ENCODE data around the gene CERS4.
"Not testable (repeated sequence)": the region's sequence is repeated elsewhere in the genome, so short reads cannot be mapped to it uniquely, and the experiment has no call there.

CERS4 gene

GRCh38 chr19:8208922-8209461 is at the start of gene CERS4:
Gene CERS4 (plus strand): TSS chr19:8209370. CDS start chr19:8251077, 41,707 bp downstream.
- Mint-ChIP-seq H3K27ac (peak within 1 kb of the TSS; percentile 79), H3K9me3 (no peaks in the 10 kb centered on the region), H3K4me3 (peak within 1 kb of the TSS; percentile 85), H3K27me3 (no peaks in the 10 kb centered on the region), H3K36me3 (ENCODE audit: low read depth) (peaks cover 3% of the 10 kb centered on the region), H3K4me1 (peaks cover 19% of the 10 kb centered on the region)
- DNase-seq (peak; percentile 81), ATAC-seq (peak; percentile 87)

- peaks cover 10% of the 10 kb centered on the region for H3K27me3 Mint-ChIP-seq
- H3K27ac Mint-ChIP-seq: no peak overlapping the region
- no peak for DNase-seq
- H3K36me3 Mint-ChIP-seq (ENCODE audit: low read depth): no peaks in the 10 kb centered on the region
- peaks cover 6% of the 10 kb centered on the region for H3K4me1 Mint-ChIP-seq
- no peaks in the 10 kb centered on the region for H3K9me3 Mint-ChIP-seq
- no peak overlapping the region for H3K4me3 Mint-ChIP-seq
- peak; percentile 81 for ATAC-seq
Observed at GRCh38 chr19:8161135-8161646, 48.0 kb upstream of the CERS4 start.

- Mint-ChIP-seq H3K36me3 (ENCODE audit: low read depth) (no peaks in the 10 kb centered on the region), H3K27ac (no peak overlapping the region), H3K27me3 (no peaks in the 10 kb centered on the region), H3K4me3 (no peak overlapping the region), H3K9me3 (no peaks in the 10 kb centered on the region), H3K4me1 (peaks cover 5% of the 10 kb centered on the region)
- ATAC-seq (no peak), DNase-seq (no peak)
Observed at GRCh38 chr19:8163759-8164158, 45.4 kb upstream of the CERS4 start.

GRCh38 chr19:8167985-8168384 is 41.2 kb upstream of the CERS4 start:
- DNase-seq (no peak), ATAC-seq (no peak)
- Mint-ChIP-seq H3K36me3 (ENCODE audit: low read depth) (no peaks in the 10 kb centered on the region), H3K4me3 (no peak overlapping the region), H3K4me1 (no peaks in the 10 kb centered on the region), H3K27ac (no peak overlapping the region), H3K27me3 (no peaks in the 10 kb centered on the region), H3K9me3 (no peaks in the 10 kb centered on the region)

- Mint-ChIP-seq H3K36me3 (ENCODE audit: low read depth) (no peaks in the 10 kb centered on the region), H3K9me3 (no peaks in the 10 kb centered on the region), H3K27me3 (no peaks in the 10 kb centered on the region), H3K4me1 (no peaks in the 10 kb centered on the region), H3K27ac (no peak overlapping the region), H3K4me3 (no peak overlapping the region)
- no peak for ATAC-seq
- no peak for DNase-seq
Observed at GRCh38 chr19:8168537-8168936, 40.6 kb upstream of the CERS4 start.

GRCh38 chr19:8174706-8175105 is 34.5 kb upstream of the CERS4 start:
- H3K36me3 Mint-ChIP-seq (ENCODE audit: low read depth): no peaks in the 10 kb centered on the region
- ATAC-seq (no peak), DNase-seq (no peak)
- H3K4me1 Mint-ChIP-seq: no peaks in the 10 kb centered on the region
- H3K4me3 Mint-ChIP-seq: no peak overlapping the region
- H3K9me3 Mint-ChIP-seq: no peaks in the 10 kb centered on the region
- no peak overlapping the region for H3K27ac Mint-ChIP-seq
- H3K27me3 Mint-ChIP-seq: no peaks in the 10 kb centered on the region

- no peak for DNase-seq
- H3K27ac Mint-ChIP-seq: no peak overlapping the region
- no peak overlapping the region for H3K4me3 Mint-ChIP-seq
- H3K36me3 Mint-ChIP-seq (ENCODE audit: low read depth): no peaks in the 10 kb centered on the region
- no peaks in the 10 kb centered on the region for H3K9me3 Mint-ChIP-seq
- no peak for ATAC-seq
- H3K4me1 Mint-ChIP-seq: peaks cover 8% of the 10 kb centered on the region
- no peaks in the 10 kb centered on the region for H3K27me3 Mint-ChIP-seq
Observed at GRCh38 chr19:8180018-8180417, 29.2 kb upstream of the CERS4 start.

GRCh38 chr19:8184274-8184673 is 24.9 kb upstream of the CERS4 start:
- no peak overlapping the region for H3K27ac Mint-ChIP-seq
- DNase-seq: no peak

GRCh38 chr19:8185343-8186068 is 23.7 kb upstream of the CERS4 start:
- Mint-ChIP-seq H3K9me3 (no peaks in the 10 kb centered on the region), H3K4me1 (peaks cover 21% of the 10 kb centered on the region), H3K36me3 (ENCODE audit: low read depth) (no peaks in the 10 kb centered on the region), H3K27ac (no peak overlapping the region), H3K4me3 (no peak overlapping the region), H3K27me3 (peaks cover 2% of the 10 kb centered on the region)
- ATAC-seq (no peak), DNase-seq (no peak)

More at GRCh38 chr19:8184274-8184673, 24.9 kb upstream of the CERS4 start:
- Mint-ChIP-seq H3K36me3 (ENCODE audit: low read depth) (no peaks in the 10 kb centered on the region), H3K4me3 (no peak overlapping the region), H3K9me3 (no peaks in the 10 kb centered on the region), H3K27me3 (peaks cover 2% of the 10 kb centered on the region), H3K4me1 (peaks cover 21% of the 10 kb centered on the region)
- ATAC-seq: no peak

GRCh38 chr19:8192221-8192820 is 16.8 kb upstream of the CERS4 start:
- DNase-seq: no peak
- peaks cover 57% of the 10 kb centered on the region for H3K4me1 Mint-ChIP-seq

GRCh38 chr19:8194528-8195267 is 14.5 kb upstream of the CERS4 start:
- Mint-ChIP-seq H3K4me3 (peak overlapping the region; percentile 56), H3K4me1 (peaks cover 48% of the 10 kb centered on the region), H3K9me3 (no peaks in the 10 kb centered on the region), H3K36me3 (ENCODE audit: low read depth) (no peaks in the 10 kb centered on the region), H3K27ac (peak overlapping the region; percentile 86), H3K27me3 (no peaks in the 10 kb centered on the region)
- ATAC-seq (peak; percentile 40), DNase-seq (peak; percentile 53)

More at GRCh38 chr19:8192221-8192820, 16.8 kb upstream of the CERS4 start:
- no peaks in the 10 kb centered on the region for H3K36me3 Mint-ChIP-seq (ENCODE audit: low read depth)
- peak overlapping the region; percentile 59 for H3K27ac Mint-ChIP-seq
- H3K27me3 Mint-ChIP-seq: no peaks in the 10 kb centered on the region
- ATAC-seq: no peak
- H3K4me3 Mint-ChIP-seq: no peak overlapping the region
- no peaks in the 10 kb centered on the region for H3K9me3 Mint-ChIP-seq

GRCh38 chr19:8196271-8196927 is 12.8 kb upstream of the CERS4 start:
- peak overlapping the region; percentile 73 for H3K27ac Mint-ChIP-seq
- no peaks in the 10 kb centered on the region for H3K9me3 Mint-ChIP-seq
- H3K4me1 Mint-ChIP-seq: peaks cover 48% of the 10 kb centered on the region
- ATAC-seq (no peak), DNase-seq (no peak)
- H3K36me3 Mint-ChIP-seq (ENCODE audit: low read depth): no peaks in the 10 kb centered on the region
- no peak overlapping the region for H3K4me3 Mint-ChIP-seq
- H3K27me3 Mint-ChIP-seq: no peaks in the 10 kb centered on the region

- not testable (repeated sequence) for H3K9me3 Mint-ChIP-seq; H3K4me1 Mint-ChIP-seq; H3K4me3 Mint-ChIP-seq; H3K36me3 Mint-ChIP-seq (ENCODE audit: low read depth); DNase-seq; ATAC-seq; H3K27ac Mint-ChIP-seq; H3K27me3 Mint-ChIP-seq
Observed at GRCh38 chr19:8203288-8204120, 5.7 kb upstream of the CERS4 start.

Data from activated naive CD8-positive, alpha-beta T cell treated with anti-CD3 and anti-CD28 coated beads, Interleukin-2, amount 50 U/mL, for 24 hours (primary cell).